GM19239 (cell line): ENCODE measurements around the gene TSGA10IP.

Experiments
- DNase-seq: peaks from one replicate; pipeline ENCODE4 v3.0.0; 2011; ENCODE audit warnings: low spot score; ENCODE audit not compliant: insufficient read length
- FAIRE-seq: peaks from 2 replicates; lab custom pipeline; 2011; peaks lifted over from hg19 to GRCh38; lab: Jason Lieb, UNC

Gene TSGA10IP

GRCh38 chr11:65917434-65918210 lies 27.7 kb upstream of the TSGA10IP start:
- DNase-seq (no peak), FAIRE-seq (no peak)

- DNase-seq: peak; percentile 41
- FAIRE-seq: peak; percentile 59
These were observed 26.8 kb upstream of the TSGA10IP start, which contains the start of gene C11orf68 for GRCh38 chr11:65918211-65919140. Gene C11orf68 (minus strand): TSS chr11:65919062. CDS start chr11:65919031, 31 bp downstream.

DNA sequence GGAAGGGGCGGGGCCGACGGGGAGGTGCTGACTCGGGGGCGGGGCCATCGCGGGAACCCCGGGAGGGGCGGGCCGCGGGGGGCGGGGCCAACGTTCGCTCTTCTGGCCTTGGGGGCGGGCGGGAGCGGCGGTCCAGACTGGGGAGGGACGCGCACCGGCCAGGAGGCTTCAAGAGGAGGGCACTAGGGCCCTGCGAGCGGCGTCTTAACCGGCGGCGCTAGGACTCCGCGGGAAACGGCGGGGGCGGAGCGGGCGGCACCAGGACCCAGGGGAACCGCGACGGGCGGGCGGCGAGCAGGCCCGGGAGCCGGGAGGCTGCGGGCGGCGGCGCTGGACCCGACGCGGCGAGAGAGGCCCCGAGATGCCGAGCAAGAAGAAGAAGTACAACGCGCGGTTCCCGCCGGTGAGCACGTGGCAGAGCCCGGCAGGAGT lies 26.1 kb upstream of the TSGA10IP start, which contains the start of gene DRAP1:
Gene DRAP1, plus strand, starts transcription at position 286 of the 432 bp plus-strand sequence. Its CDS starts 76 bp downstream, at position 362.
- peak; percentile 81 for FAIRE-seq
- peak; percentile 97 for DNase-seq

DNA sequence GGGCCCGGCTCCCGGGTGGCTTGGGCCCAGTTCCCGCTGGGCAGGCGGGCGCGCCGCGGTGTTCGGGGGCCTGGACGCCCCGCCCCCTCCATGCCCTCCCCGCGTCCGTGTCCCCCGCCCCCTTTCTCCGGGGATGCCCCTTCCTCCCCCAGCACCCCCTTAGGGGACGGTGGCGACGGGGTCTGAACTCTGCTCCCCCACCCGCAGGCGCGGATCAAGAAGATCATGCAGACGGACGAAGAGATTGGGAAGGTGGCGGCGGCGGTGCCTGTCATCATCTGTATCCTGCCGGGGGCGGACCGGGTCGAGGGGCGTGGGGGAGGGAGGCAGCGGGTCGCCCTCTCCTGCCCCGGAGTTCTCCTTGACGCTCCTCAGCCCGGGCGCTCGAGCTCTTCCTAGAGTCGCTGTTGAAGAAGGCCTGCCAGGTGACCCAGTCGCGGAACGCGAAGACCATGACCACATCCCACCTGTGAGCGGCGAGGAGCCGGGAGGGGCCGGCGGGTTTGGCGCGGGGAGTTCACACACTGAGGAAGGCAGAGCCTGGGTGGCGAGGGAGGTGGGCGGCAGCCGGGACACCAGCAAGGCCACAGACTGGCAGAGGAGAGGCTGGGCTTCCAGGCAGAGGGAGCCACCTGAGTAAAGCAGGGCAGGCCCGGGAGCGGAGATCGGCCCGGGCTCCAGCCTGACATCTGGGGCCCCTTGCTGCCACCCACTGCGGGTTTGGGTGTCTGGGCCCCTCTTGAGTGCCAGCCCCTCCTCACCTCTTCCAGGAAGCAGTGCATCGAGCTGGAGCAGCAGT lies 25.5 kb upstream of the TSGA10IP start:
- DNase-seq: peak; percentile 53
- FAIRE-seq: no peak

DNA sequence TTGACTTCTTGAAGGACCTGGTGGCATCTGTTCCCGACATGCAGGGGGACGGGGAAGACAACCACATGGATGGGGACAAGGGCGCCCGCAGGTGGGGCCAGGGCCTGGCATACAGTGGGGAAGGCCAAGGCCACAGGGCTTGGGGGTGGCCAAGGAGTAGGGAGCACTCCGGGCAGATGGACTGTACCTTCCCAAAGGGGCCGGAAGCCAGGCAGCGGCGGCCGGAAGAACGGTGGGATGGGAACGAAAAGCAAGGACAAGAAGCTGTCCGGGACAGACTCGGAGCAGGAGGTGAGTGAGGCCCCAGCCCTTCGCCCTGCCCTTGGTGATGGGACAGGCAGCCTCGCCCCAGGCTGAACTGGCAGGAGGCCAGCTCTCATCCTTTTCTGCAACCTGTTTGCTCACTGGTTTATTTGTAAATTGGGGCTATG lies 24.9 kb upstream of the TSGA10IP start:
- DNase-seq: no peak
- no peak for FAIRE-seq

DNA sequence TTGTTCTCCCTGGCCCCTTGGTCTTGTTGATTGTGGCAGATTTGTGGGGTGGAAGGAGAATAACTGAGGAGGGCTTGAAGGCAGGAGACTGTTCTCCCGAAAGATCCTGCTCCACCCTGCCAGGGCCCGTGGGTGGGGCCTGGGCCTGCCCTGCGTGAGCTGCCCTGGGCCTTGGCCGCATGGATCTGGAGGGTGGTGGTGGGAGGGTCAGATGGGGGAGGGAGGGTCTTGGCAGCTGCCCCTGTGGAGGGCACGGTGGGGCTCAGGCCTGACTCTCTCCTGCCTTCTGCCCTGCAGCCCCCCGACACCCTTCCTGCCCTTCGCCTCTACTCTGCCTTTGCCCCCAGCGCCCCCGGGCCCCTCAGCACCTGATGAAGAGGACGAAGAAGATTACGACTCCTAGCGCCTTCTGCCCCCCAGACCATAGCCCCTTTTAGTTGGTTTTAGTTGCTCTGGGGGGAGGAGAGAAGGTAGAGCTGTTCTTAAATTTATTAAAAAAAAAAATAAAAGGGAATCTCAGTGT lies 24.2 kb upstream of the TSGA10IP start:
- FAIRE-seq (no peak), DNase-seq (no peak)

- no peak for DNase-seq
- no peak for FAIRE-seq
These were observed 23.4 kb upstream of the TSGA10IP start for GRCh38 chr11:65921876-65922275.

- DNase-seq (no peak), FAIRE-seq (no peak)
These were observed 22.7 kb upstream of the TSGA10IP start for GRCh38 chr11:65922565-65922964.

DNA sequence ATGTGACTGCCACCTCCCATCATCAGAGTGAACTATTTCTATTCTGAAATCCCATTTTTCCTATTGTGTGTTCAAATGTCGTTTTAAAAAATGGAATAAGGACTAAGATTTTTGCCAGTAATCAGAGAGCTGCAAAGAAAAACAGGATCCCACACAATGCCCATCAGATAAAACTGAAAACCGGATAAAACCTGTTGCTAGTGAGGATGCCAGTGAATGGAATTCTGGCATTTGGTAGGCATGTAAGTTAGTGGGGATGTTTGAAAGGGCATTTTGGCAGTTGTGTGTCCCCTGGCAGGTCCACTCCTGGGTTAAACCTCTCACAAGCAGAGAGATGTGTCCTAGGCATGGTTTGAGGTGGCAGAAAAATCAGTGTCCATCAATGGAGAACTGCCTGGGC lies 19.9 kb upstream of the TSGA10IP start:
- DNase-seq: no peak
- FAIRE-seq: no peak

DNA sequence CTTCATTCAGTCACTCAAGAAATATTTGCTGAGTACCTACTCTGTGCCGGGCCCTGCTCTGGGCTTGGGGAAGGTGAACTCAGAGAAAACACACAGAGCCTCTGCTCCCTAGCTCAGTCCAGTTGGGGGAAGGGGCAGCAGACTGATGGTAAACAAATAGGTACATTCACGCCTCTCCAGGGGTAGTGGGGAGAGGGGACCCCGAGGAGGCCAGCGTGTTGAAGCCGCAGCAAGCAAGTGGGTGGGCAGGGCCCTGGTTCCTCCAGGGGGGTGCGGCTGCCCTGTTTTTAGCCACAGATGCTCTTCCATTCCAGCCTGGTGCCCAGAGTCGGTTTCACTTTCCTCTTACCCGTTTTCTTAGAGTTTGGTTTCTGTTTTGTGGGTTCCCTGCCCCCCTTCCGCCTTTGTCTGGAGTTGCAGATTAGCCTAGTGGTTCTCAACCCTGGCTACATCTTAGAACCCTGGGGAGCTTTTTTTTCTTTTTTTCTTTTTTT lies 17.3 kb upstream of the TSGA10IP start:
- DNase-seq (peak; percentile 83), FAIRE-seq (peak; percentile 97)

- FAIRE-seq (peak; percentile 78), DNase-seq (no peak)
These were observed 16.6 kb upstream of the TSGA10IP start for GRCh38 chr11:65928667-65929066.

DNA sequence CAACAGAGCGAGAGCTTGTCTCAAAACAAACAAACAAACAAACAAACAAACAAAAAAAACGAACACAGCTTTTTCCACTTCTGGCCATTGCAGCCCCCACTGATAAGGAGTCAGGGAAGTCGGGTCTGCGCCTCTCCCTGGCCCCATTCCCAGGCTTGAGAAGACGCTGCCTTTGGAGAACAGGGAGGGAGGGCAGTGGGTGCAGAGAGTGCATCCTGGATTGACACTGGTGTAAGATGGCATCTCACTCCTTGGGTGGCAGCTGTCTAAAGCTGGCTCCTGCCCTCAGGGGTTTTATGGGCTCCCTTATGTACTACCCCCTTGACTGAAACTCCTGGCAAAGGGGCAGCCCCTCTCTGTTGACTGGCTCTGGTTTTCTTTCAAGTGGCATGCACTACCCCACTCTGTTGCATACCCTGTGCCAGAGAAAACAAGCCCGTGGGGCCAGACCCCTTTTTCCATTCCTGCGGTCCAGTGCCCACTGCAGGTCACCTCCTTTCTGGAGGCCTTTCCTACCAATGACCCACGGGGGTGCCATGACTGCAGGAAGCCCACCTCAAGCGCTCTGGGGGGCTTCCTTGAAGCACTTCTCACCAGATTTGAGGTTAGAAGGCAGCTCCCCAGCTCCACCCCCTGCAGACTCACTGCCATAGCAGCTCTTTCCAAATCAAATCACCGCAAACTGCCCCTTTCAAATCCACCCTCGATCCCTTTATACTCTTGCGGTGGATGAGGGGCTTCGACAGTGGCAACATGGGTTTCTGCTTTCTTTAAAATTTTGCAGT lies 13.3 kb upstream of the TSGA10IP start:
- DNase-seq: no peak

GRCh38 chr11:65932558-65932919 lies 12.7 kb upstream of the TSGA10IP start:
- DNase-seq: no peak
- FAIRE-seq: no peak

More for the DNA sequence above, 13.3 kb upstream of the TSGA10IP start:
- FAIRE-seq: no peak

GRCh38 chr11:65934014-65934413 lies 11.3 kb upstream of the TSGA10IP start:
- DNase-seq: no peak
- no peak for FAIRE-seq

- FAIRE-seq (no peak), DNase-seq (no peak)
These were observed 7.5 kb upstream of the TSGA10IP start for GRCh38 chr11:65937766-65938165.

- DNase-seq: no peak
- FAIRE-seq: no peak
These were observed 3.5 kb upstream of the TSGA10IP start for GRCh38 chr11:65941720-65942310.

DNA sequence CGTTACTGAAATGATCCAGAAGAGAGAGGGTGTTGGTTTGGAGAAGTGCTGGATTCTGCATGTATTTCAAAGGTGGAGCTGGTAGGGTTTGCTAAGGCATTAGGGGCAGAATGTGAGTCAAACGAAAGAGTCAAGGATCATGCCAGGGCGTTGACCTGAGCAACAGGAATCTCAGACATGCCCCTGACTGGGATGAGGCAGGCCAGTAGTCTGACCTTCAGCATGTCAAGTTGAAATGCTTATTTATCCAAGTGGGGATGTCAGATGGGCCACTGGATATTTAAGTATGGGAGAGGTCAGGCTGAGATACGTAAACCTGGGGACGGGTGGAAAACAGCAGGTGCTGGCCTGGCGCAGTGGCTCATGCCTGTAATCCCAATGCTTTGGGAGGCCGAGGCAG lies 2.7 kb upstream of the TSGA10IP start:
- FAIRE-seq: no peak
- DNase-seq: no peak

DNA sequence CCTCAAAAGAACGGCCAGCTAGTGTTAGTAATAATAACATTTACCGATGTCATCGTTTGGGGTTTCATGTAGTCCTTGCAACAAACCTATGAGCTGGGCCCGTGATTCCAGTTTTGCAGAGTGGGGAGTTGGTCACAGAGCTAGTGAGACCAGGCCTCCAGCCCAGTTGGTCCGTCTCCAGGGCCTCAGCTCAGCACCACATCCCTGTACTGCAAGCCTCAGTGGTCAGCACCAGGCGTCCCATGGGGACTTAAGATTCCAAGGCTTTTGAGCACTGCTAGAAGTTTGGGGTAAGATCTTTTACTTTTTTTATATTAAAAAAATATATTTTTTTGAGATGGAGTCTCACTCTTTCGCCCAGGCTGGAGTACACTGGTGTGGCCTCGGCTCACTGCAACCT lies 1.1 kb upstream of the TSGA10IP start:
- no peak for FAIRE-seq
- DNase-seq: no peak

DNA sequence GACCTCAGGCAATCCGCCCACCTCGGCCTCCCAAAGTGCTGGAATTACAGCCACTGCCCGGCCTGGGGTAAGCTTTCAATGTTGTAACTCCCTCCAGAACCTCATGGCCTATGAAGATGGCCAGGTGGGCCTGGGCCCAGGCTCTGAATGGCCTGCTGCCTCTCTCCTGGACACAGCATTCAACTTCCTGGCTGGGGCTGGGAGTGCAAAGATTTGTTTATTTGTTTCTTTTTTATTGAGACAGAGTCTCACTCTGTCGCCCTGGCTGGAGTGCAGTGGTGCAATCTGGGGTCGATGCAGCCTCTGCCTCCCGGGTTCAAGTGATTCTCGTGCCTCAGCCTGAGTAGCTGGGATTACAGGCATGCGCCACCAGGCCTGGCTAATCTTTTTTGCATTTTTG lies 513 bp upstream of the TSGA10IP start:
- DNase-seq (no peak), FAIRE-seq (no peak)
